GM18867 (cell line): ENCODE data around the gene ZNF679.
A peak's percentile ranks its signal among the peaks of the same experiment; 100 is the strongest.
"Not testable (repeated sequence)": the region's sequence is repeated elsewhere in the genome, so short reads cannot be mapped to it uniquely, and the experiment has no call there.

Experiments
- ATAC-seq: cut with Tn5 transposase; IDR thresholded peaks from one replicate; pipeline ENCODE4 v1.9.1; 2021; ENCODE audit warnings: mild to moderate bottlenecking, moderate library complexity; ENCODE audit not compliant: unreplicated experiment

The ZNF679 gene

GRCh38 chr7:64308016-64308270, 79.7 kb downstream of the ZNF679 start:
- ATAC-seq = no peak

- ATAC-seq = no peak
Measured at GRCh38 chr7:64310426-64310825, 82.2 kb downstream of the ZNF679 start.

- no peak for ATAC-seq
Measured at GRCh38 chr7:64312826-64313225, 84.6 kb downstream of the ZNF679 start.

GRCh38 chr7:64313740-64314491, 85.6 kb downstream of the ZNF679 start, which contains the start of gene ZNF736:
ZNF736 (plus strand) TSS chr7:64313961; CDS start chr7:64314151, 190 bp downstream.
- ATAC-seq = peak; percentile 100

GRCh38 chr7:64314566-64314965, 86.3 kb downstream of the ZNF679 start:
- no peak for ATAC-seq

GRCh38 chr7:64316031-64316742, 87.9 kb downstream of the ZNF679 start:
- ATAC-seq = not testable (repeated sequence)
